ENCODE results near the gene NHEJ1. TPM values are rescaled to one million over a fixed set of nuclear protein-coding genes. Genes with fewer than 3 reads are reported as not detected.

The NHEJ1 gene
- total RNA-seq, 2 donors from 2014 or later: 8.9 to 9.3 TPM

DNA sequence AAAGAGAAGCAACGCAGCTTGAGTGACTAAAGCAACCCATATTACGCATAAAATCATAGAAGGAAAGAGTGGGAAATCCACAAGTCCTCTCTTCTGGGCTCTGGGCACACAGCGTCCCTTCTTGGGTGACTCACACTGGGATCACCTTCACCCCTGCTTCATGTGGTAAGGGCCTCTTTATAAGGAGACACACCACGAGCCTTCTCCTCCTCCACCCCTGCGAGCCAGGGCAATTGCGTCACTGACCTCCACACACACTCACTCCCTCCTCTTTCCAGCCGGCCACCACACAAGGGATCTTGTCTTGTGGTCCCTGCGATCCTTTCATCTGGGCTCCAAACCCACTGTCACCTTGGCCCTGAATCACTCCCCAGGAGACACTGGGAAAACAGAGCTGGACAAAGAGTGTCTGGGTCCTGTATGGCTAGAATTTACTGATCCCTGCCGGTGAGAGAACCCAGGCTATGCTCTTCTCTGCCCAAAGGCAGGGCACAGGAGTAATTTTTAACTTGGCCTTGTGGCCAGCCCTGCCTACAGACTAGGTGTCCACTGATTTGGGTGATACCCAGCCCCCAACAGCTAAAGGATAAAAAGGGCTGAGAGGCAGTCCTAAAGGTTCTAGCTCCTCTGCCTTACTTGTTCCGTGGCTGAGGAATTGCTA is 35.3 kb downstream of the NHEJ1 start:
- peak in 2 of 4 donors; percentile 31 for DNase-seq
- Histone ChIP-seq H3K4me1 (peaks cover 61% of the 10 kb centered on the region), H3K4me3 (no peak overlapping the region), H3K36me3 (replicated peaks in 1 of 2; ENCODE audit: insufficient read depth in 1 of 2, low read depth in 2 of 2) (no peaks in the 10 kb centered on the region), H3K27me3 (no peaks in the 10 kb centered on the region), H3K9me3 (no peaks in the 10 kb centered on the region), H3K27ac (no peak overlapping the region)
- WGBS, 2 donors: 84 to 87% methylated on average over 10 of the region's 10 CpGs
- intact Hi-C loops (cut with DNase I): no loop called here
- no peak for ATAC-seq
- TF ChIP-seq POLR2A (IDR thresholded peaks at IDR 0.05): no peak
- TF ChIP-seq CTCF (IDR thresholded peaks at IDR 0.05): no peak

DNA sequence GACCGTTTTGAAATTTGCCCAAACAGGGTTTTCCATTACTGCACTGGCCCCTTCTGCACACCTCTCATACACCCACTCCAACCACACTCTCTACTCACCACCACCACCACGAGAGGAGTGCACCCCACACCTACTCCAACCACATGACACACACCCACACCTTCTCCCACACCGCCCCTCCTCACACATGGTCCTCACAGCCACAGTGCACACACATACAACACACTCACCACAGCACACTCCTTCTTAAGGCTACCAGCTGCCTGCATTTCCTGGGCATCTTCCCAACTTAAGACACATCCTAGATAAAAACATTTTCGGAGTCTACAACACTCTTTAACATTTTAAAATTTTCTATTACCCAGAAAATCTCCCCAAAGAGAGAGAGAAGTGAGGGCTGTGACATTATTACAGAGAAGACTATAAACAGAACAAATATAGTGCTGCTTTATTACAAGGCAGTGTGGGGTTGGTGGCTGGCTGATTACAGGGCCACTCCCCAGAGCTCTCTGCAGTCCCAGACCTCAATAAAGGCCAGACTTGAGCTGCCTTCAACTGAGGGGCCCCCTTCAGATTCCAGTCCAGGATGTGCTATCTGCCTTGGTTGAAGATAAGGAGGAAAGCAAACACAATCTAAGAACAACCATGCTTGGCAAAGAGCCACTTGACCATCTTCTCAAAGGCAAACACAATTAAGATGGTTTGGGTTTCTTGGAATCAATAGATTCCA is 36.1 kb downstream of the NHEJ1 start:
- Histone ChIP-seq H3K27me3 (no peaks in the 10 kb centered on the region), H3K36me3 (replicated peaks in 1 of 2; ENCODE audit: insufficient read depth in 1 of 2, low read depth in 2 of 2) (no peaks in the 10 kb centered on the region), H3K27ac (no peak overlapping the region), H3K4me1 (peaks cover 61% of the 10 kb centered on the region), H3K9me3 (no peaks in the 10 kb centered on the region), H3K4me3 (no peak overlapping the region)
- no peak for TF ChIP-seq POLR2A (IDR thresholded peaks at IDR 0.05)
- no peak for TF ChIP-seq CTCF (IDR thresholded peaks at IDR 0.05)
- WGBS, 2 donors: 63 to 71% methylated on average over 4 of the region's 4 CpGs
- DNase-seq (no peak), ATAC-seq (no peak)
- intact Hi-C loops (cut with DNase I): no loop called here

GRCh38 chr2:219123356-219124135 is 37.1 kb downstream of the NHEJ1 start:
- DNase-seq (no peak), ATAC-seq (no peak)
- Histone ChIP-seq H3K4me3 (no peak overlapping the region), H3K36me3 (replicated peaks in 1 of 2; ENCODE audit: insufficient read depth in 1 of 2, low read depth in 2 of 2) (no peaks in the 10 kb centered on the region), H3K9me3 (no peaks in the 10 kb centered on the region), H3K27ac (no peak overlapping the region), H3K4me1 (peaks cover 60% of the 10 kb centered on the region), H3K27me3 (no peaks in the 10 kb centered on the region)
- WGBS, 2 donors: 91 to 93% methylated on average over 8 of the region's 8 CpGs
- intact Hi-C loops (cut with DNase I): no loop called here
- no peak for TF ChIP-seq POLR2A (IDR thresholded peaks at IDR 0.05)

DNA sequence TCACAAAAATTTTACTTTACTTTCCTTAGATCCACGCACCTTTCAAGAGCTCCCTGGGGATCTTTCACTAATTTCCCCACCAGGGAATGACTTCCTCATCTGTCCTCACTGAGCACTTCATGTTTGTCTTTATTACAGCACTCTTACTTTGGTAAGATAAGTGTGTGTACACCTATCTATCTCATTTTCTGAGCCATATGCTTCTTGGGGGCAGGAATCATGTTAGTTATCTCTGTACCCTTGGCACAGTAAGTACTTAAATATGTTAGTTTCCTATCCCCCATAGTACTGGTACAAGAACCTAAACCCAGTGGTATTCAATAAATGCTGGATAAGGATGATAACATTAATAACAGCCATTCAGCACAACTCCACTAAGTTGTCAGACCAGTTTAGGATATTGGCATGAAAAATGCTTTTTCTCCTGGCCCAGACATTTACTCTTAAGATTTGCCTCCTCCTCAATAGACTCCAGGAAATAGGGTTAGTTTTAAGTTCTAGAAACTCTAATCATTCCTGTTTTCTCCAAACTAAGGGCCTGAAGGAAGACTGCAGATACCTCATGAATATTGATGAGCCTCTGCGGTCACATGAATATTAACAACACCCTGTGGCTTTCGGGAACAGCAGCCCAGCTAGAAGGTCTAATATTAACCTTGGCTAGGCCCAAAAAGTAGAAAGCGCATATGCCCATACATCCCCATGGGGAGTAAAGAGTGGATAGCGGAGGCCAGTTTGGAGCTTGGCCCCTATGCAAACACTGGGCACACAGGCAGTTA is 38.2 kb downstream of the NHEJ1 start:
- H3K4me3 ChIP-seq: no peak overlapping the region
- 48 to 50% methylated on average over 5 of the region's 5 CpGs for WGBS, 2 donors
- H3K4me1 ChIP-seq: peaks cover 50% of the 10 kb centered on the region
- H3K9me3 ChIP-seq: no peaks in the 10 kb centered on the region
- TF ChIP-seq CTCF (IDR thresholded peaks at IDR 0.05): no peak
- TF ChIP-seq POLR2A (IDR thresholded peaks at IDR 0.05): no peak
- H3K27ac ChIP-seq: peak overlapping the region in 3 of 4 donors; percentile 37 to 72 (median 64)
- peak in 1 of 4 donors; percentile 32 for DNase-seq
- ATAC-seq: peak; percentile 73
- intact Hi-C loops (cut with DNase I): no loop called here
- H3K36me3 ChIP-seq (replicated peaks in 1 of 2; ENCODE audit: insufficient read depth in 1 of 2, low read depth in 2 of 2): no peaks in the 10 kb centered on the region
- no peaks in the 10 kb centered on the region for H3K27me3 ChIP-seq

Data from body of pancreas (tissue), 4 donors.